ENCODE measurements around the gene ATE1. TPM values are rescaled to one million over a fixed set of nuclear protein-coding genes. Genes with fewer than 3 reads are reported as not detected.

ATE1 gene
- total and polyA plus RNA-seq, 2 donors (not counting 1 experiment from before 2014, with no cell fraction given), result 19.3 to 28.1 TPM

- Histone ChIP-seq H3K9me3 (ENCODE audit: control insufficient read depth, insufficient read depth, low read depth, low read length) (no peaks in the 10 kb centered on the region), H3K4me1 (ENCODE audit: control insufficient read depth, extremely low read depth, insufficient read depth, low read length) (no peaks in the 10 kb centered on the region), H3K36me3 (ENCODE audit: control insufficient read depth, insufficient read depth, low read length) (no peaks in the 10 kb centered on the region), H3K27ac (ENCODE audit: insufficient read depth, low read length) (no peak overlapping the region), H3K4me3 (replicated peaks in 1 of 4; ENCODE audit: control extremely low read depth in 1 of 4, insufficient read depth in 1 of 4, low read depth in 3 of 4, low read length in 4 of 4) (no peak overlapping the region), H4K20me1 (ENCODE audit: control insufficient read depth, extremely low read depth, insufficient read depth, low read length) (no peaks in the 10 kb centered on the region), H3K4me2 (ENCODE audit: extremely low read depth, insufficient read depth, low read length) (no peak overlapping the region), H3K79me2 (ENCODE audit: control insufficient read depth, insufficient read depth, low read length) (no peaks in the 10 kb centered on the region), H2AFZ (ENCODE audit: low read length) (no peak overlapping the region), H3K9ac (ENCODE audit: insufficient read depth, low read length) (no peak overlapping the region), H3K27me3 (ENCODE audit: control insufficient read depth, insufficient read depth, low read length) (no peaks in the 10 kb centered on the region)
- peak in 1 of 2 donors; percentile 47 for DNase-seq (ENCODE audit: low read depth in 2 of 2)
- TF ChIP-seq EZH2 (IDR thresholded peaks at IDR 0.05; ENCODE audit: low read length, missing control alignments) (no peak), CTCF (conservative IDR thresholded peaks at IDR 0.05 in 1 of 2, IDR thresholded peaks at IDR 0.05 in 1 of 2; ENCODE audit: low read depth in 1 of 2, low read length in 2 of 2) (no peak)
These were observed 108.8 kb downstream of the ATE1 start for GRCh38 chr10:121819049-121819448.

DNA sequence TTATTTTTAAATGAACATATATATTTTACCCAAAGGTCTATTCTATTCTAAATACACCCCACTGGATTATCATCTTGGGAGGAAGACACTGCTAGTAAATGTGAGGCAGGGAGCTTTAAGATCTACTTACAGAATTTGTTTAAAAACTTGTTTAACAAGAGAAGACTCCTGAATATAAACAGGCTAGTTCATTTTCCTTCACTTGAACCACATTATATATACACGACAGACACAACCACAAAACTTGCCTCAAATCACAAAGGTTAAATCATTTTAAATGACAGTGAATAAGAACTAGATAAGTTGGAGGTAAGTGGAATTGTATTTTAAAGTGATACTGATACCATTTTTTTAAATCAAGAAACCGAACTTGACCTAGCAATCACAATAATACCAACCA, 109.2 kb downstream of the ATE1 start:
- H3K4me2 ChIP-seq (ENCODE audit: extremely low read depth, insufficient read depth, low read length), result no peak overlapping the region
- no peaks in the 10 kb centered on the region for H4K20me1 ChIP-seq (ENCODE audit: control insufficient read depth, extremely low read depth, insufficient read depth, low read length)
- no peak overlapping the region for H3K27ac ChIP-seq (ENCODE audit: insufficient read depth, low read length)
- DNase-seq (ENCODE audit: low read depth in 2 of 2), result no peak
- no peaks in the 10 kb centered on the region for H3K9me3 ChIP-seq (ENCODE audit: control insufficient read depth, insufficient read depth, low read depth, low read length)
- H3K36me3 ChIP-seq (ENCODE audit: control insufficient read depth, insufficient read depth, low read length), result no peaks in the 10 kb centered on the region
- no peaks in the 10 kb centered on the region for H3K4me1 ChIP-seq (ENCODE audit: control insufficient read depth, extremely low read depth, insufficient read depth, low read length)
- no peak overlapping the region for H3K9ac ChIP-seq (ENCODE audit: insufficient read depth, low read length)
- H2AFZ ChIP-seq (ENCODE audit: low read length), result no peak overlapping the region
- no peak overlapping the region for H3K4me3 ChIP-seq (replicated peaks in 1 of 4; ENCODE audit: control extremely low read depth in 1 of 4, insufficient read depth in 1 of 4, low read depth in 3 of 4, low read length in 4 of 4)
- TF ChIP-seq CTCF (conservative IDR thresholded peaks at IDR 0.05 in 1 of 2, IDR thresholded peaks at IDR 0.05 in 1 of 2; ENCODE audit: low read depth in 1 of 2, low read length in 2 of 2) (no peak), EZH2 (IDR thresholded peaks at IDR 0.05; ENCODE audit: low read length, missing control alignments) (no peak)
- H3K27me3 ChIP-seq (ENCODE audit: control insufficient read depth, insufficient read depth, low read length), result no peaks in the 10 kb centered on the region
- no peaks in the 10 kb centered on the region for H3K79me2 ChIP-seq (ENCODE audit: control insufficient read depth, insufficient read depth, low read length)

DNA sequence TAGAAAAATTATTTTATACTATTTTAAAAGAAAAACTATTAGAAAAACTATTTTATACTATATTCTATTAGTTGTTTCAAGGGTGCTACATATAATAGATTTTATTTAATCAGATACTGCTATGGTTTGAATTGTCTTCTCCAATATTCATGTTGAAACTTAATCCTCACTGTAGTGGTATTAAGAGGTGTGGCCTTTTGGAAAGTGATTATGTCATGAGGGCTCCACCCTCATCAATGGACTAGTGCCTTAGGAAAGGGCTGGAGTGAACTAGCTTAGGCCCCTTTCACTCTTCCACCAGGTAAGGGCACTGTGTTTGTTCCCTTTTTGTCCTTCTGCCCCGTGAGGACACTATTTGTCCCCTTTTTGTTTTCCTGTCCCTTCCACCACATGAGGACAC, 111.6 kb downstream of the ATE1 start:
- Histone ChIP-seq H3K9me3 (ENCODE audit: control insufficient read depth, insufficient read depth, low read depth, low read length) (no peaks in the 10 kb centered on the region), H3K9ac (ENCODE audit: insufficient read depth, low read length) (no peak overlapping the region)

More for the DNA sequence above, 111.6 kb downstream of the ATE1 start:
- Histone ChIP-seq H3K27me3 (ENCODE audit: control insufficient read depth, insufficient read depth, low read length) (no peaks in the 10 kb centered on the region), H2AFZ (ENCODE audit: low read length) (no peak overlapping the region), H3K4me1 (ENCODE audit: control insufficient read depth, extremely low read depth, insufficient read depth, low read length) (no peaks in the 10 kb centered on the region), H3K4me3 (replicated peaks in 1 of 4; ENCODE audit: control extremely low read depth in 1 of 4, insufficient read depth in 1 of 4, low read depth in 3 of 4, low read length in 4 of 4) (no peak overlapping the region), H3K27ac (ENCODE audit: insufficient read depth, low read length) (no peak overlapping the region), H4K20me1 (ENCODE audit: control insufficient read depth, extremely low read depth, insufficient read depth, low read length) (no peaks in the 10 kb centered on the region), H3K79me2 (ENCODE audit: control insufficient read depth, insufficient read depth, low read length) (no peaks in the 10 kb centered on the region), H3K4me2 (ENCODE audit: extremely low read depth, insufficient read depth, low read length) (no peak overlapping the region), H3K36me3 (ENCODE audit: control insufficient read depth, insufficient read depth, low read length) (no peaks in the 10 kb centered on the region)
- no peak for DNase-seq (ENCODE audit: low read depth in 2 of 2)
- no peak for TF ChIP-seq CTCF (conservative IDR thresholded peaks at IDR 0.05 in 1 of 2, IDR thresholded peaks at IDR 0.05 in 1 of 2; ENCODE audit: low read depth in 1 of 2, low read length in 2 of 2)
- no peak for TF ChIP-seq EZH2 (IDR thresholded peaks at IDR 0.05; ENCODE audit: low read length, missing control alignments)

All from fibroblast of lung (primary cell).